Astrocyte (in vitro differentiated cells and primary cell): Measurements from ENCODE around the gene ALPG. TPM values are rescaled to one million over a fixed set of nuclear protein-coding genes. Genes with fewer than 3 reads are reported as not detected.

Experiments
- DNase-seq: peaks from one replicate; pipeline ENCODE4 v3.0.0-alpha.2; 2010; ENCODE audit warnings: low read depth
- FAIRE-seq: peaks from 2 replicates; lab custom pipeline; 2011; peaks lifted over from hg19 to GRCh38; lab: Jason Lieb, UNC
- H2AFZ ChIP-seq: 2 replicates; pipeline ENCODE4 v1.6.0; 2012; ENCODE audit warnings: low read depth, low read length, inconsistent platforms
- H3K27ac ChIP-seq: 2 replicates; pipeline ENCODE4 v1.5.1; 2011; ENCODE audit warnings: low read depth, low read length, inconsistent platforms
- H3K27me3 ChIP-seq: 2 replicates; pipeline ENCODE4 v1.6.0; 2011; ENCODE audit warnings: low read length, inconsistent platforms; ENCODE audit not compliant: insufficient read depth
- H3K36me3 ChIP-seq: 2 replicates; pipeline ENCODE4 v1.5.1; 2011; ENCODE audit warnings: low read length, inconsistent platforms; ENCODE audit not compliant: insufficient read depth
- H3K4me1 ChIP-seq: 2 replicates; pipeline ENCODE4 v1.5.1; 2011; ENCODE audit warnings: low read length, inconsistent platforms; ENCODE audit not compliant: insufficient read depth
- H3K4me2 ChIP-seq: 2 replicates; pipeline ENCODE4 v1.6.0; 2012; ENCODE audit warnings: low read length, inconsistent platforms
- H3K4me3 ChIP-seq: 2 replicates; pipeline ENCODE4 v1.5.1; 2011; ENCODE audit warnings: low read depth, mild to moderate bottlenecking, low read length, inconsistent platforms; ENCODE audit not compliant: insufficient read depth
- H3K79me2 ChIP-seq: 2 replicates; pipeline ENCODE4 v1.6.0; 2012; ENCODE audit warnings: mild to moderate bottlenecking, low read length, inconsistent platforms; ENCODE audit not compliant: insufficient read depth
- H3K9ac ChIP-seq: 2 replicates; pipeline ENCODE4 v1.6.0; 2012; ENCODE audit warnings: mild to moderate bottlenecking, low read length, inconsistent platforms
- H3K9me3 ChIP-seq: 2 replicates; pipeline ENCODE4 v1.5.1; 2012; ENCODE audit warnings: low read depth, mild to moderate bottlenecking, low read length, inconsistent platforms; ENCODE audit not compliant: insufficient read depth
- H4K20me1 ChIP-seq: 2 replicates; pipeline ENCODE4 v1.6.0; 2012; ENCODE audit warnings: low read length, inconsistent platforms; ENCODE audit not compliant: insufficient read depth
- H3K27ac Mint-ChIP-seq: one replicate; pipeline ENCODE4 v1.8.0; 2021; ENCODE audit warnings: mild to moderate bottlenecking, mixed read lengths; ENCODE audit not compliant: unreplicated experiment
- H3K27me3 Mint-ChIP-seq: one replicate; pipeline ENCODE4 v1.8.0; 2021; ENCODE audit warnings: low read depth, mixed read lengths; ENCODE audit not compliant: unreplicated experiment
- H3K36me3 Mint-ChIP-seq: one replicate; pipeline ENCODE4 v1.8.0; 2021; ENCODE audit warnings: low read depth, mixed read lengths; ENCODE audit not compliant: unreplicated experiment
- H3K4me1 Mint-ChIP-seq: one replicate; pipeline ENCODE4 v1.8.0; 2021; ENCODE audit warnings: low read depth, mixed read lengths; ENCODE audit not compliant: unreplicated experiment
- H3K4me3 Mint-ChIP-seq: one replicate; pipeline ENCODE4 v1.8.0; 2021; ENCODE audit warnings: mild to moderate bottlenecking, moderate library complexity, mixed read lengths; ENCODE audit not compliant: unreplicated experiment
- H3K9me3 Mint-ChIP-seq: one replicate; pipeline ENCODE4 v1.8.0; 2021; ENCODE audit warnings: mild to moderate bottlenecking, mixed read lengths; ENCODE audit not compliant: unreplicated experiment
- CTCF ChIP-seq: IDR thresholded peaks from 2 replicates; pipeline ENCODE4 v1.5.1; 2011; ENCODE audit warnings: low read depth, mild to moderate bottlenecking, inconsistent platforms, low read length, moderate library complexity; ENCODE audit not compliant: insufficient read depth
- EZH2 ChIP-seq: IDR thresholded peaks from 2 replicates; pipeline ENCODE4 v1.6.1; 2012; ENCODE audit warnings: mild to moderate bottlenecking, low read length, inconsistent platforms; ENCODE audit not compliant: insufficient read depth
- total RNA-seq: library from RNA; stranded (reverse); gene quantifications from 2 replicates; pipeline ENCODE4 v1.2.1, GENCODE V29; 2021

Gene ALPG
- total RNA-seq, 1 donor from 2014 or later = 0.27 TPM

DNA sequence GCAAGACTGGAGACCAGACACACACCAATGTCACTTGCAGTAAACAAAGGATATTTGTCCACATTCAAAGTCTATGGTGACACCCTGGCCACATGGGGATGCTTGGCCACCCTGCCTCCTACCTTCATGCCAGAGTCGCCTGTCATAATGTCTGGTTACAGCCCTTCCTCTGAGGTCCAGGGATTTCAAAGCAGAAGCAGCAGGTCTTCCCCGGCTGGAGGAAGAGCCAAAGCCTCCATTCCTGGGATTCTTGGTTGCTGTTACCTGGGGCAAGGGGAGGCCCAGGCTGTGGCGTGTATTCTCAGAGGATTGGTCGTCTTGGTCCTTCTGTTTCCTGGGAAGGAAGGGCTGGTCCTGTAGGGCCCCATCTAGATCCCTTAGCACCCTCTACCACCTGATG, 30.4 kb upstream of the ALPG start:
- no peaks in the 10 kb centered on the region for H3K9me3 ChIP-seq
- no peak overlapping the region for H3K4me2 ChIP-seq
- no peak overlapping the region for H3K27ac ChIP-seq
- no peaks in the 10 kb centered on the region for H3K36me3 Mint-ChIP-seq
- no peaks in the 10 kb centered on the region for H3K79me2 ChIP-seq
- no peak overlapping the region for H3K4me3 ChIP-seq
- FAIRE-seq (no peak), DNase-seq (no peak)
- H3K9ac ChIP-seq = no peak overlapping the region
- no peaks in the 10 kb centered on the region for H4K20me1 ChIP-seq
- no peaks in the 10 kb centered on the region for H3K36me3 ChIP-seq
- H3K27me3 Mint-ChIP-seq = peaks cover 19% of the 10 kb centered on the region
- peaks cover 10% of the 10 kb centered on the region for H3K27me3 ChIP-seq
- no peak overlapping the region for H3K4me3 Mint-ChIP-seq
- H3K9me3 Mint-ChIP-seq = no peaks in the 10 kb centered on the region
- no peaks in the 10 kb centered on the region for H3K4me1 Mint-ChIP-seq
- H3K4me1 ChIP-seq = no peaks in the 10 kb centered on the region
- no peak for TF ChIP-seq EZH2
- no peak for TF ChIP-seq CTCF
- no peak overlapping the region for H2AFZ ChIP-seq
- H3K27ac Mint-ChIP-seq = no peak overlapping the region

DNA sequence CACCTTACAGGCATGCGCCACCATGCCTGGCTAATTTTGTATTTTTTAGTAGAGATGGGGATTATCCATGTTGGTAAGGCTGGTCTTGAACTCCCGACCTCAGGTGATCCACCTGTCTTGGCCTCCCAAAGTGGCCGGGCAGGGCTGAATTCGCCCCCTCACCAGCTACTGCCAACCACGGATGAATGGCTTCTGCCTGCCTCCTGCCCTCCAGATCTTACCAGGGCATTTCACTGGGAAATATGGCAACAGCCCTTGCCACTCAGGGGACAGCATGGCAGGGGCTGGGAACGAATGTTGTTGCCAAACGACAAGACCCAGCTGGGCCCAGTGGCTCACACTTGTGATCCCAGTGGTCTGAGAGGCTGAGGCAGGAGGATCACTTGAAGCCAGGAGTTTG, 29.9 kb upstream of the ALPG start:
- H3K9ac ChIP-seq = no peak overlapping the region
- DNase-seq (no peak), FAIRE-seq (no peak)
- H3K4me3 ChIP-seq = no peak overlapping the region
- TF ChIP-seq EZH2 (no peak), CTCF (no peak)
- H3K4me2 ChIP-seq = no peak overlapping the region
- H3K27ac ChIP-seq = no peak overlapping the region
- H3K79me2 ChIP-seq = no peaks in the 10 kb centered on the region
- H3K4me1 ChIP-seq = no peaks in the 10 kb centered on the region
- H3K27me3 ChIP-seq = peaks cover 12% of the 10 kb centered on the region
- H3K27me3 Mint-ChIP-seq = peaks cover 19% of the 10 kb centered on the region
- no peaks in the 10 kb centered on the region for H3K4me1 Mint-ChIP-seq
- no peak overlapping the region for H3K4me3 Mint-ChIP-seq
- no peak overlapping the region for H3K27ac Mint-ChIP-seq
- H3K9me3 ChIP-seq = no peaks in the 10 kb centered on the region
- H2AFZ ChIP-seq = no peak overlapping the region
- no peaks in the 10 kb centered on the region for H3K36me3 Mint-ChIP-seq
- no peaks in the 10 kb centered on the region for H3K9me3 Mint-ChIP-seq
- no peaks in the 10 kb centered on the region for H3K36me3 ChIP-seq
- H4K20me1 ChIP-seq = no peaks in the 10 kb centered on the region

GRCh38 chr2:232377319-232377718, 29.3 kb upstream of the ALPG start:
- Mint-ChIP-seq H3K36me3 (no peaks in the 10 kb centered on the region), H3K27ac (no peak overlapping the region), H3K4me3 (no peak overlapping the region)

More at GRCh38 chr2:232377319-232377718, 29.3 kb upstream of the ALPG start:
- FAIRE-seq = no peak
- TF ChIP-seq CTCF (no peak), EZH2 (no peak)
- Mint-ChIP-seq H3K9me3 (no peaks in the 10 kb centered on the region), H3K27me3 (peaks cover 19% of the 10 kb centered on the region), H3K4me1 (no peaks in the 10 kb centered on the region)
- H3K4me1 ChIP-seq = no peaks in the 10 kb centered on the region
- no peak overlapping the region for H3K27ac ChIP-seq
- H4K20me1 ChIP-seq = no peaks in the 10 kb centered on the region
- no peaks in the 10 kb centered on the region for H3K36me3 ChIP-seq
- H3K4me3 ChIP-seq = no peak overlapping the region
- no peak for DNase-seq
- no peaks in the 10 kb centered on the region for H3K9me3 ChIP-seq
- H3K9ac ChIP-seq = no peak overlapping the region
- H2AFZ ChIP-seq = no peak overlapping the region
- H3K79me2 ChIP-seq = no peaks in the 10 kb centered on the region
- H3K4me2 ChIP-seq = no peak overlapping the region
- H3K27me3 ChIP-seq = peaks cover 18% of the 10 kb centered on the region
